ENCODE measurements around the gene LYRM4. TPM values are rescaled to one million over a fixed set of nuclear protein-coding genes. Genes with fewer than 3 reads are reported as not detected.

LYRM4 gene
- total and polyA plus RNA-seq, 9 of the 15 experiments (the other 6 are each of a cell fraction or from before 2014, with no cell fraction given), result 24.2 to 69.4 (median 41.8) TPM

- H3K9me1 ChIP-seq (ENCODE audit: control insufficient read depth, insufficient read depth, low read length), result no peaks in the 10 kb centered on the region
These were observed 3.8 kb downstream of the LYRM4 start for GRCh38 chr6:5256952-5257351.

More at GRCh38 chr6:5256952-5257351, 3.8 kb downstream of the LYRM4 start:
- in situ Hi-C loops (cut with MboI), result no loop called here
- ATAC-seq (no peak), DNase-seq (ENCODE audit: extremely low read depth in 1 of 4, low spot score in 3 of 4) (no peak), FAIRE-seq (no peak)
- TF ChIP-seq CBX5 (IDR thresholded peaks at IDR 0.05; ENCODE audit: borderline replicate concordance, low read depth) (no peak), MAX (CRISPR knock-in tag; IDR thresholded peaks at IDR 0.05) (no peak), CHAMP1 (IDR thresholded peaks at IDR 0.05) (no peak), PYGO2 (tag; IDR thresholded peaks at IDR 0.05) (no peak), PATZ1 (CRISPR knock-in tag; IDR thresholded peaks at IDR 0.05; ENCODE audit: borderline replicate concordance) (no peak), STAT6 (CRISPR knock-in tag; IDR thresholded peaks at IDR 0.05) (no peak), FUS (optimal IDR thresholded peaks at IDR 0.05; ENCODE audit: low read depth, low read length) (no peak), NR1H2 (CRISPR knock-in tag; IDR thresholded peaks at IDR 0.05) (no peak), ZNF830 (CRISPR knock-in tag; IDR thresholded peaks at IDR 0.05) (no peak), ZBTB2 (IDR thresholded peaks at IDR 0.05) (no peak), HCFC1 (IDR thresholded peaks at IDR 0.05; ENCODE audit: low read depth, low read length) (no peak), CTBP1 (IDR thresholded peaks at IDR 0.05; ENCODE audit: borderline replicate concordance) (no peak), PRMT5 (CRISPR knock-in tag; IDR thresholded peaks at IDR 0.05) (no peak), BCOR (IDR thresholded peaks at IDR 0.05) (no peak)
- BruUV-seq (replicated peaks), result no TSS peak
- H3K4me2 ChIP-seq (ENCODE audit: insufficient read depth, low read length), result no peak overlapping the region
- H3K27me3 ChIP-seq (ENCODE audit: control insufficient read depth in 2 of 2, insufficient read depth in 2 of 2, low read length in 2 of 2), result no peaks in the 10 kb centered on the region
- H3K9me3 ChIP-seq (replicated peaks; ENCODE audit: control insufficient read depth, insufficient read depth, low read depth, low read length), result no peaks in the 10 kb centered on the region
- ChIA-PET POLR2A (interaction anchor here (0.6 to 1.9 kb wide), 3 partner anchors 21 to 38 kb away, joined by 3 to 5 read pairs (median 4); no protein-coding TSS in a partner anchor), CTCF (ENCODE audit: low intra/inter-chr PET ratio) (no interaction called here)
- peaks cover 55% of the 10 kb centered on the region for H3K36me3 ChIP-seq (ENCODE audit: control insufficient read depth, insufficient read depth, low read length)
- H2AFZ ChIP-seq (ENCODE audit: low read depth, low read length), result no peak overlapping the region
- intact Hi-C loops (cut with micrococcal nuclease), result no loop called here
- 87% methylated on average over 3 of the region's 3 CpGs for WGBS (ENCODE audit: insufficient coverage, low coverage, missing lambda C conversion rate)
- H3K79me2 ChIP-seq (ENCODE audit: control insufficient read depth, insufficient read depth, low read length), result peaks cover 61% of the 10 kb centered on the region
- H3K4me3 ChIP-seq, result no peak overlapping the region
- peaks cover 3 to 7% of the 10 kb centered on the region in 2 experiments; a peak in 2 of 5 replicates for H3K4me1 ChIP-seq (replicated peaks in 1 of 2; ENCODE audit: control insufficient read depth in 2 of 2, insufficient read depth in 2 of 2, low read length in 2 of 2)
- no peak overlapping the region for H3K9ac ChIP-seq (ENCODE audit: insufficient read depth in 1 of 2, low read depth in 2 of 2, low read length in 2 of 2)
- no peak overlapping the region for H3K27ac ChIP-seq (ENCODE audit: extremely low read depth, low read depth, low read length)
- H4K20me1 ChIP-seq (replicated peaks; ENCODE audit: control insufficient read depth, insufficient read depth, low read length), result no peaks in the 10 kb centered on the region

Measured in K562 (cell line).